DMS79 (cell line): Measurements from ENCODE around the gene IRF9.
"Not testable (repeated sequence)": the region's sequence is repeated elsewhere in the genome, so short reads cannot be mapped to it uniquely, and the experiment has no call there.

Experiments used
- DNase-seq: peaks from one replicate; lab custom pipeline; 2025; lab: John Stamatoyannopoulos, UW

The IRF9 gene

GRCh38 chr14:24194873-24195185 lies 33.8 kb downstream of the IRF9 start:
- DNase-seq = no peak

GRCh38 chr14:24195186-24196070 lies 34.4 kb downstream of the IRF9 start, which contains the start of gene TM9SF1:
Gene TM9SF1, minus strand, starts transcription at chr14:24195441. Its CDS starts 422 bp downstream, at chr14:24195019.
- DNase-seq = peak; percentile 88

- peak; percentile 16 for DNase-seq
Observed at GRCh38 chr14:24196071-24197055, 35.3 kb downstream of the IRF9 start.

- DNase-seq = no peak
Observed at GRCh38 chr14:24197056-24197450, 36.0 kb downstream of the IRF9 start.

GRCh38 chr14:24198814-24199524 lies 37.9 kb downstream of the IRF9 start:
- DNase-seq = no peak

- not testable (repeated sequence) for DNase-seq
Observed at GRCh38 chr14:24202538-24202937, 41.5 kb downstream of the IRF9 start.

- not testable (repeated sequence) for DNase-seq
Observed at GRCh38 chr14:24203249-24203886, 42.3 kb downstream of the IRF9 start.

- no peak for DNase-seq
Observed at GRCh38 chr14:24204163-24205146, 43.4 kb downstream of the IRF9 start.

- DNase-seq = no peak
Observed at GRCh38 chr14:24206260-24207103, 45.4 kb downstream of the IRF9 start.

GRCh38 chr14:24207104-24207551 lies 46.1 kb downstream of the IRF9 start:
- DNase-seq = no peak

- DNase-seq = no peak
Observed at GRCh38 chr14:24207625-24208024, 46.6 kb downstream of the IRF9 start.

- DNase-seq = no peak
Observed at GRCh38 chr14:24211311-24211710, 50.2 kb downstream of the IRF9 start.

- DNase-seq = peak; percentile 100
Observed at GRCh38 chr14:24212924-24213865, 52.1 kb downstream of the IRF9 start, which contains the start of gene CHMP4A. Gene CHMP4A, minus strand, starts transcription at chr14:24213488. Its CDS starts 49 bp downstream, at chr14:24213439.

GRCh38 chr14:24213866-24214662 lies 53.0 kb downstream of the IRF9 start:
- no peak for DNase-seq

GRCh38 chr14:24215495-24216344 lies 54.7 kb downstream of the IRF9 start, which contains the start of gene MDP1:
Gene MDP1, minus strand, starts transcription at chr14:24216066. Its CDS starts 111 bp downstream, at chr14:24215955.
- DNase-seq = peak; percentile 91
